CD4-positive, alpha-beta T cell (primary cell): Measurements from ENCODE around the gene CCDC102B. TPM values are rescaled to one million over a fixed set of nuclear protein-coding genes. Genes with fewer than 3 reads are reported as not detected.

Experiments
- ATAC-seq: fragments of 200-7000 bp; cut with Tn5 transposase; one replicate; pipeline ENCODE4 v1.10.0; 2022; ENCODE audit warnings: mild to moderate bottlenecking; ENCODE audit not compliant: poor library complexity
- CTCF ChIA-PET: fragments of 350-600 bp; sonication (Branson Sonifier 250); formaldehyde crosslinking; loops from one replicate; lab custom pipeline; 2021; ENCODE audit warnings: antibody characterized with exemption, inconsistent platforms; lab: Charles Lee
- POLR2A ChIA-PET: fragments of 350-600 bp; sonication (Branson Sonifier 250); formaldehyde crosslinking; loops from one replicate; lab custom pipeline; 2021; ENCODE audit warnings: antibody characterized with exemption, inconsistent platforms; lab: Charles Lee
- DNase-seq, 14 experiments: peaks; one replicate each; pipeline ENCODE4 v3.0.0-alpha.2; 2013 to 2020; ENCODE audit warnings: mixed read lengths in 2 of 14
- H3K27ac ChIP-seq, 2 donors: one replicate each; pipeline versions ENCODE4 v1.5.1 to v1.7.0; 2013; ENCODE audit warnings: low read length in 2 of 2, low read depth in 1 of 2, mild to moderate bottlenecking in 1 of 2
- H3K27me3 ChIP-seq, 2 experiments: 1 replicate in 1 of 2; 2 replicates in 1 of 2; pipeline versions ENCODE4 v1.6.1 to v1.7.0; 2013; ENCODE audit warnings: low read length in 2 of 2, control low read depth in 1 of 2, mild to moderate bottlenecking in 1 of 2, moderate library complexity in 1 of 2; ENCODE audit not compliant: insufficient read depth in 2 of 2, control insufficient read depth in 1 of 2
- H3K36me3 ChIP-seq: one replicate; pipeline ENCODE4 v1.6.1; 2013; ENCODE audit warnings: low read length, control low read depth; ENCODE audit not compliant: insufficient read depth
- H3K4me1 ChIP-seq: one replicate; pipeline ENCODE4 v1.6.1; 2013; ENCODE audit warnings: low read length, control low read depth; ENCODE audit not compliant: insufficient read depth
- H3K4me3 ChIP-seq: one replicate; pipeline ENCODE4 v1.5.1; 2013; ENCODE audit warnings: mild to moderate bottlenecking, low read length, moderate library complexity
- H3K9me3 ChIP-seq, 2 experiments: 1 replicate in 1 of 2; 2 replicates in 1 of 2; pipeline versions ENCODE4 v1.6.1 to v1.7.0; 2013; ENCODE audit warnings: low read length in 2 of 2, mild to moderate bottlenecking in 2 of 2, control low read depth in 1 of 2, moderate library complexity in 1 of 2; ENCODE audit not compliant: control insufficient read depth in 1 of 2, insufficient read depth in 1 of 2
- H3K27ac Mint-ChIP-seq: one replicate; pipeline ENCODE4 v1.8.0; 2020; ENCODE audit warnings: mixed read lengths
- H3K27me3 Mint-ChIP-seq: one replicate; pipeline ENCODE4 v1.8.0; 2021; ENCODE audit warnings: mixed read lengths
- H3K36me3 Mint-ChIP-seq: one replicate; pipeline ENCODE4 v1.8.0; 2021; ENCODE audit warnings: low read depth, mixed read lengths
- H3K4me1 Mint-ChIP-seq: one replicate; pipeline ENCODE4 v1.8.0; 2021; ENCODE audit warnings: low read depth, mixed read lengths
- H3K4me3 Mint-ChIP-seq: one replicate; pipeline ENCODE4 v1.8.0; 2020; ENCODE audit warnings: mild to moderate bottlenecking, mixed read lengths
- H3K9me3 Mint-ChIP-seq: one replicate; pipeline ENCODE4 v1.8.0; 2020; ENCODE audit warnings: mixed read lengths
- intact Hi-C, 2 experiments: fragments of 100-400 bp; cut with DNase I in 1 of 2; cut with micrococcal nuclease in 1 of 2; formaldehyde crosslinking; loops; one replicate each; pipeline versions ENCODE4 v1.15.1 to v1.9.0; 2023 to 2025; cut with DNase I, micrococcal nuclease
- total RNA-seq, 174 experiments: library from RNA in 2 of 174; stranded (reverse) in 2 of 174; gene quantifications; one replicate each; pipeline ENCODE4 v1.2.3 and lab custom pipeline; 2021 to 2026
- TF ChIP-seq, protein P1 (sequence below): fragments of 200-600 bp; IDR thresholded peaks from one replicate; pipeline ENCODE4 v1.8.0; 2022; ENCODE audit warnings: antibody characterized with exemption, mild to moderate bottlenecking

CCDC102B gene
- total RNA-seq, 2 experiments from 2014 or later: 2.6 to 3.0 TPM

DNA sequence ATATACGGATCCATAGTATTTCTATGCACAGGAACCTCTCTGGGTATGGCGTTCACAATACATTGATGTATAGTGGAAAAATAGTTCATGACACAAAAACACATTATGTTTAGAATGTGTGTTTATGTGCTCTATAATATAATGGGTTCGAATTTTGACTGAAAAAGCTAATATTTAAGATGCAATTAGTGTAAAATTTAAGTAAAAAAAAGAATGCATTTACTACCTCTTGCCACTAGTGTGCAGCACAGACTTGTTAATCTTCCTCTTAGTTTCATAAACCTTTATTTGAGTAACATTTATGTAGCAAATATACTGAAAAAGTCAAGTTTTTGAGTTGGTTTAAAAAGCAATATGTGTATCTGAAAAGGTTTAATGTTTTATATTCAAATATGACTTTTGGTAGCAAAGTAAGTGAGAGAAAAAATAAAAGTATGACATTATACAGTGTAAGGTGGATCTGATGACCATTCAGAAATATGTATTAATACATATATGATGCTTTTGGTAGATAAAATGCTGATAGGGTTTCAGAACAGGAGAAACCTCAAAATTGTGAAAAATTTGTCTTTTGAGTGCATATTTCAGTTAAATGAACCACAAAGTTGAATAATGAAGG lies 49.4 kb downstream of the CCDC102B start:
- Mint-ChIP-seq H3K9me3 (no peaks in the 10 kb centered on the region), H3K4me1 (no peaks in the 10 kb centered on the region), H3K27ac (no peak overlapping the region), H3K36me3 (no peaks in the 10 kb centered on the region), H3K4me3 (no peak overlapping the region), H3K27me3 (no peaks in the 10 kb centered on the region)
- TF ChIP-seq, protein P1, sequence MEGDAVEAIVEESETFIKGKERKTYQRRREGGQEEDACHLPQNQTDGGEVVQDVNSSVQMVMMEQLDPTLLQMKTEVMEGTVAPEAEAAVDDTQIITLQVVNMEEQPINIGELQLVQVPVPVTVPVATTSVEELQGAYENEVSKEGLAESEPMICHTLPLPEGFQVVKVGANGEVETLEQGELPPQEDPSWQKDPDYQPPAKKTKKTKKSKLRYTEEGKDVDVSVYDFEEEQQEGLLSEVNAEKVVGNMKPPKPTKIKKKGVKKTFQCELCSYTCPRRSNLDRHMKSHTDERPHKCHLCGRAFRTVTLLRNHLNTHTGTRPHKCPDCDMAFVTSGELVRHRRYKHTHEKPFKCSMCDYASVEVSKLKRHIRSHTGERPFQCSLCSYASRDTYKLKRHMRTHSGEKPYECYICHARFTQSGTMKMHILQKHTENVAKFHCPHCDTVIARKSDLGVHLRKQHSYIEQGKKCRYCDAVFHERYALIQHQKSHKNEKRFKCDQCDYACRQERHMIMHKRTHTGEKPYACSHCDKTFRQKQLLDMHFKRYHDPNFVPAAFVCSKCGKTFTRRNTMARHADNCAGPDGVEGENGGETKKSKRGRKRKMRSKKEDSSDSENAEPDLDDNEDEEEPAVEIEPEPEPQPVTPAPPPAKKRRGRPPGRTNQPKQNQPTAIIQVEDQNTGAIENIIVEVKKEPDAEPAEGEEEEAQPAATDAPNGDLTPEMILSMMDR: peak; percentile 59
- no peak overlapping the region for H3K27ac ChIP-seq
- no peaks in the 10 kb centered on the region for H3K4me1 ChIP-seq
- intact Hi-C loops: loop anchor here (1.0 to 5.0 kb wide), 4 partner anchors 1237 to 1587 kb away; no protein-coding TSS in a partner anchor
- H3K4me3 ChIP-seq: no peak overlapping the region
- H3K27me3 ChIP-seq: no peaks in the 10 kb centered on the region
- H3K9me3 ChIP-seq: no peaks in the 10 kb centered on the region
- ChIA-PET POLR2A (no interaction called here), CTCF (no interaction called here)
- ATAC-seq (no peak), DNase-seq (peak in 3 of 14 experiments; percentile 12 to 23 (median 21))
- H3K36me3 ChIP-seq: no peaks in the 10 kb centered on the region

DNA sequence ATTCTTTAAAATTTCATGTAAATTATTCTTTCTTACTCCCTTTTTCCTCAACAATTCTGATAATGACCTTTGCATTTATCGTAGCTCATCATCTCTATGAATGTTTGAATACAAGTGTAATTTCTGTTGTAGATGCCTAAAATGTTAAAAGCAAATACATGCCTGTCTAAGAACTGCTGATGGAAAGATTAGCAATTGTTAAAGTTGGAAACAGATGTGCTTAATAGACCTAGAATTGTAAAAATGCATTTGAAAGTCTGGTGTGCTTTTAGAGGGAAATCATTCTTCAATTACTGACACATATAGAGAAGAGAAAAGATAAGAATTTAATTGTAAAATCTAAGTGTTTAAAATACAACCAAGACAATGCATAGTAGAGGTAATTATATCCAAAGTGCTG lies 50.4 kb downstream of the CCDC102B start:
- CTCF ChIA-PET: no interaction called here
- Mint-ChIP-seq H3K4me1 (no peaks in the 10 kb centered on the region), H3K27ac (no peak overlapping the region), H3K36me3 (no peaks in the 10 kb centered on the region), H3K4me3 (no peak overlapping the region), H3K27me3 (no peaks in the 10 kb centered on the region), H3K9me3 (no peaks in the 10 kb centered on the region)
- TF ChIP-seq, protein P1: no peak
- Histone ChIP-seq H3K4me1 (no peaks in the 10 kb centered on the region), H3K9me3 (no peaks in the 10 kb centered on the region), H3K27ac (no peak overlapping the region), H3K27me3 (no peaks in the 10 kb centered on the region), H3K4me3 (no peak overlapping the region), H3K36me3 (no peaks in the 10 kb centered on the region)
- no peak for DNase-seq
- no peak for ATAC-seq
- POLR2A ChIA-PET: no interaction called here
- intact Hi-C loops: loop anchor here in 1 of 2 experiments (5.0 kb wide), 1 partner anchor 1584 kb away; no protein-coding TSS in a partner anchor

DNA sequence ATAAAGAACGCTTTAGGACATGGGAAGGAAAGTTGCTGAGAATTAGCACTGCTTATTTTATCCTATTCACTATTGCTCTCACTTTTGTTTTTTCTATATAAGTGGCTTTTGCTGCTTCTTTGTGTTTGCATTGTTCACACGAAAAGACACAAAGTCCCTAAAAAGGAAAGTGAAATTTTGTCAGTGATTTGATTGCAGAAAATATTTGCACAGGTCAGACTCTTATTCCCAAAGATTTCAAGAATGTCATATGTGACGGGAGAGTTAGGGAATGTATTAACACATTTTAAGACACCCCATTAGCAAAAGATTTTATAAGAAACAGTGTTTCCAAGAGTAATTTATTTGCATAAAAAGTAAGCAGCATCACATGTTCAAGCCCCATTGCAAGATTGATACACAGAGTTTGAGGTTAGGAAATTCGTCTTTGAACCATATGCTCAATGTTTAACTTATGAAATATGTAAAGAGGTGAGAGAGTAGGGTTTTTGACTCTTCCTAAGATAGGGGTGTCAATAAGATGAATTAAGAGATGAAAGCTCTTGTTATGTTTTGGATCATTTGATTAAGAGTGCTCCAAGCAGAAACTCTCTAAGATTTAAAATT lies 57.0 kb downstream of the CCDC102B start:
- DNase-seq (no peak), ATAC-seq (no peak)
- H3K4me3 ChIP-seq: no peak overlapping the region
- Mint-ChIP-seq H3K4me1 (no peaks in the 10 kb centered on the region), H3K36me3 (no peaks in the 10 kb centered on the region), H3K4me3 (no peak overlapping the region), H3K9me3 (no peaks in the 10 kb centered on the region), H3K27ac (no peak overlapping the region), H3K27me3 (no peaks in the 10 kb centered on the region)
- ChIA-PET CTCF (no interaction called here), POLR2A (no interaction called here)
- H3K27ac ChIP-seq: no peak overlapping the region
- no peaks in the 10 kb centered on the region for H3K9me3 ChIP-seq
- H3K4me1 ChIP-seq: no peaks in the 10 kb centered on the region
- H3K27me3 ChIP-seq: no peaks in the 10 kb centered on the region
- intact Hi-C loops: no loop called here
- TF ChIP-seq, protein P1: no peak
- H3K36me3 ChIP-seq: no peaks in the 10 kb centered on the region
